GM12878 (cell line): Measurements from ENCODE around the gene UGGT1. TPM values are rescaled to one million over a fixed set of nuclear protein-coding genes. Genes with fewer than 3 reads are reported as not detected.

Experiments
- ATAC-seq: fragments of 200-7000 bp; cut with Tn5 transposase; 3 replicates; pipeline ENCODE4 v1.9.1; 2020; ENCODE audit warnings: mild to moderate bottlenecking, moderate library complexity
- BruUV-seq: library from RNA; stranded (reverse); fragments of 400-500 nt; replicated peaks from 2 replicates; lab custom pipeline; 2021; lab: Mats Ljungman, UMichigan
- CTCF ChIA-PET: fragments of 300-600 bp; sonication (Branson Sonifier 250); formaldehyde crosslinking; extraction: SDS; loops from one replicate; lab custom pipeline; 2021; ENCODE audit warnings: inconsistent platforms; lab: Yijun Ruan, JAX
- POLR2A ChIA-PET: fragments of 350-600 bp; formaldehyde crosslinking; extraction: SDS; loops from one replicate; lab custom pipeline; 2021; ENCODE audit warnings: inconsistent platforms; lab: Charles Lee
- RAD21 ChIA-PET: fragments of 300-600 bp; sonication (Branson Sonifier 250); formaldehyde crosslinking; loops from one replicate; lab custom pipeline; 2023; ENCODE audit warnings: antibody characterized with exemption; ENCODE audit not compliant: unreplicated experiment; lab: Charles Lee
- SMC1A ChIA-PET: fragments of 300-600 bp; sonication (Branson Sonifier 250); formaldehyde crosslinking; loops from one replicate; lab custom pipeline; 2023; ENCODE audit not compliant: unreplicated experiment, uncharacterized antibody; lab: Charles Lee
- DNase-seq: peaks from one replicate; pipeline ENCODE4 v3.0.0-alpha.2; 2011; ENCODE audit warnings: low read depth, low spot score
- FAIRE-seq: peaks from 3 replicates; lab custom pipeline; 2011; peaks lifted over from hg19 to GRCh38; lab: Jason Lieb, UNC
- H2AFZ ChIP-seq: 2 replicates; pipeline ENCODE4 v1.6.0; 2011; ENCODE audit warnings: low read depth, low read length, control low read depth; ENCODE audit not compliant: control insufficient read depth
- H3K27ac ChIP-seq: 2 replicates; pipeline ENCODE4 v1.5.1; 2011; ENCODE audit warnings: control low read depth; ENCODE audit not compliant: control insufficient read depth, insufficient read depth
- H3K27me3 ChIP-seq, 2 experiments: replicated peaks in 1 of 2; 2 replicates each; pipeline versions ENCODE4 v1.6.0 to v1.6.1; 2011; ENCODE audit warnings: low read length in 1 of 2; ENCODE audit not compliant: control insufficient read depth in 2 of 2, insufficient read depth in 2 of 2
- H3K36me3 ChIP-seq, 2 experiments: 2 replicates each; pipeline ENCODE4 v1.5.1; 2011; ENCODE audit warnings: low read length in 1 of 2; ENCODE audit not compliant: control insufficient read depth in 2 of 2, insufficient read depth in 2 of 2
- H3K4me1 ChIP-seq: 2 replicates; pipeline ENCODE4 v1.6.1; 2011; ENCODE audit warnings: mild to moderate bottlenecking, low read length, moderate library complexity, mixed read lengths; ENCODE audit not compliant: control insufficient read depth, insufficient read depth
- H3K4me2 ChIP-seq: 2 replicates; pipeline ENCODE4 v1.6.0; 2011; ENCODE audit warnings: control low read depth; ENCODE audit not compliant: control insufficient read depth, insufficient read depth
- H3K4me3 ChIP-seq: fragments of 200-600 bp; sonication (generic); 2 replicates; pipeline ENCODE4 v1.5.1; 2016
- H3K79me2 ChIP-seq: 2 replicates; pipeline ENCODE4 v1.6.0; 2011; ENCODE audit warnings: low read length; ENCODE audit not compliant: control insufficient read depth, insufficient read depth
- H3K9ac ChIP-seq: 2 replicates; pipeline ENCODE4 v1.8.0; 2011; ENCODE audit warnings: low read length, control low read depth, mixed read lengths; ENCODE audit not compliant: control insufficient read depth, insufficient read depth
- H3K9me3 ChIP-seq: replicated peaks from 3 replicates; pipeline ENCODE4 v1.5.1; 2011; ENCODE audit warnings: mild to moderate bottlenecking, low read length; ENCODE audit not compliant: control insufficient read depth, insufficient read depth
- H4K20me1 ChIP-seq: 2 replicates; pipeline ENCODE4 v1.6.0; 2011; ENCODE audit not compliant: control insufficient read depth, insufficient read depth
- BCLAF1 ChIP-seq: fragments of 450-650 bp; IDR thresholded peaks from 2 replicates; pipeline ENCODE4 v1.6.1; 2017; ENCODE audit warnings: antibody characterized with exemption, mild to moderate bottlenecking, moderate library complexity
- CEBPZ ChIP-seq: fragments of 150-350 bp; IDR thresholded peaks from 2 replicates; pipeline ENCODE4 v1.6.1; 2016; ENCODE audit warnings: low read depth, low read length
- EED ChIP-seq: sonication (generic); IDR thresholded peaks from 2 replicates; pipeline ENCODE4 v1.6.1; 2016; ENCODE audit warnings: antibody characterized with exemption, low read depth
- FOXK2 ChIP-seq: fragments of 450-650 bp; IDR thresholded peaks from 2 replicates; pipeline ENCODE4 v1.6.1; 2017; ENCODE audit warnings: mild to moderate bottlenecking, moderate library complexity
- HCFC1 ChIP-seq: fragments of 150-350 bp; IDR thresholded peaks from 2 replicates; pipeline ENCODE4 v1.6.1; 2014; ENCODE audit warnings: low read length
- IRF3 ChIP-seq: fragments of 450-650 bp; IDR thresholded peaks from 2 replicates; pipeline ENCODE4 v1.6.1; 2014; ENCODE audit warnings: mild to moderate bottlenecking
- JUND ChIP-seq: IDR thresholded peaks from 2 replicates; pipeline ENCODE4 v1.6.1; 2012; ENCODE audit warnings: low read depth, mild to moderate bottlenecking, low read length, improper control_type of control experiment, moderate library complexity
- KLF5 ChIP-seq: fragments of 450-650 bp; IDR thresholded peaks from 2 replicates; pipeline ENCODE4 v1.6.1; 2014; ENCODE audit warnings: mild to moderate bottlenecking; ENCODE audit not compliant: partially characterized antibody
- LARP7 ChIP-seq: fragments of 450-650 bp; IDR thresholded peaks from 2 replicates; pipeline ENCODE4 v1.6.1; 2017; ENCODE audit warnings: mild to moderate bottlenecking
- MEF2A ChIP-seq: IDR thresholded peaks from 2 replicates; pipeline ENCODE4 v1.6.1; 2011; ENCODE audit warnings: low read depth, mild to moderate bottlenecking, low read length, moderate library complexity; ENCODE audit not compliant: insufficient read depth
- MYB ChIP-seq: fragments of 150-350 bp; IDR thresholded peaks from 2 replicates; pipeline ENCODE4 v1.6.1; 2014; ENCODE audit warnings: mild to moderate bottlenecking, low read depth, low read length, borderline replicate concordance
- NBN ChIP-seq: fragments of 450-650 bp; IDR thresholded peaks from 2 replicates; pipeline ENCODE4 v1.6.1; 2016
- RFX5 ChIP-seq: IDR thresholded peaks from 2 replicates; pipeline ENCODE4 v1.6.1; 2011; ENCODE audit warnings: low read depth, low read length, improper control_type of control experiment
- SRF ChIP-seq, 2 experiments: IDR thresholded peaks; 2 replicates each; pipeline ENCODE4 v1.6.1; 2011; ENCODE audit warnings: low read depth in 2 of 2, low read length in 2 of 2, mild to moderate bottlenecking in 1 of 2, moderate library complexity in 1 of 2
- TARDBP ChIP-seq: IDR thresholded peaks from 2 replicates; pipeline ENCODE4 v1.6.1; 2016; ENCODE audit warnings: borderline replicate concordance
- USF2 ChIP-seq: IDR thresholded peaks from 2 replicates; pipeline ENCODE4 v1.6.1; 2011; ENCODE audit warnings: low read depth, low read length, improper control_type of control experiment, borderline replicate concordance
- ZZZ3 ChIP-seq: IDR thresholded peaks from 2 replicates; pipeline ENCODE4 v1.6.1; 2011; ENCODE audit warnings: low read depth; ENCODE audit not compliant: control insufficient read depth, insufficient read length
- WGBS: methylation state at CpG from one replicate; pipeline ENCODE4 v1.1.6; 2016; ENCODE audit warnings: low lambda C conversion rate; ENCODE audit not compliant: insufficient replicate concordance, insufficient coverage; ENCODE audit errors: missing lambda C conversion rate; 5-methylcytosine and 5-hydroxymethylcytosine counted together
- in situ Hi-C: fragments of 300-500 bp; cut with MboI; formaldehyde crosslinking; loops from 9 replicates; pipeline ENCODE4 v1.14.3; 2018; ENCODE audit warnings: mixed read lengths
- intact Hi-C: fragments of 100-400 bp; cut with micrococcal nuclease; formaldehyde crosslinking; loops from one replicate; pipeline ENCODE4 v1.14.2; 2022; ENCODE audit not compliant: unreplicated experiment
- polyA plus RNA-seq, 11 experiments: library from polyadenylated mRNA; depleted of rRNA in 4 of 11; unstranded in 6 of 11; stranded (reverse) in 5 of 11; fragments of >200 nt; fragmentation: Nextera tagmentation in 4 of 11; fragmentation: Illumina TruSeq in 1 of 11; extraction: Ambion mirVana in 4 of 11; extraction: Trizol in 1 of 11; gene quantifications; 1 replicate in 1 of 11; 2 replicates in 10 of 11; pipeline versions ENCODE4 v1.2.1 to v1.2.3, GENCODE V29; 2011 to 2016; ENCODE audit warnings: inconsistent platforms in 2 of 11, missing spikeins in 2 of 11, low read depth in 1 of 11
- total RNA-seq, 4 experiments: library from RNA; depleted of rRNA in 3 of 4; stranded (reverse); fragments of >200 nt in 3 of 4; fragmentation: Illumina TruSeq in 1 of 4; extraction: Trizol in 1 of 4; gene quantifications; 2 replicates each; pipeline versions ENCODE4 v1.2.1 to v1.2.3, GENCODE V29; 2013 to 2021

Gene UGGT1
- total and polyA plus RNA-seq, 10 of the 15 experiments (the other 5 are each of a cell fraction or from before 2014, with no cell fraction given): 4.1 to 49.8 (median 28.5) TPM

- Histone ChIP-seq H3K4me3 (no peak overlapping the region), H2AFZ (no peak overlapping the region), H3K79me2 (no peaks in the 10 kb centered on the region), H4K20me1 (no peaks in the 10 kb centered on the region), H3K27ac (no peak overlapping the region), H3K36me3 (no peaks in the 10 kb centered on the region), H3K9me3 (no peaks in the 10 kb centered on the region), H3K9ac (no peak overlapping the region), H3K27me3 (peaks cover 0 to 3% of the 10 kb centered on the region in 2 experiments; a peak in 1 of 4 replicates), H3K4me1 (no peaks in the 10 kb centered on the region), H3K4me2 (no peak overlapping the region)
- WGBS: 60% methylated on average over 8 of the region's 8 CpGs
- DNase-seq (no peak), ATAC-seq (no peak), FAIRE-seq (no peak)
- no peak for TF ChIP-seq MYB
- TF ChIP-seq MEF2A: no peak
- TF ChIP-seq TARDBP: no peak
- no peak for TF ChIP-seq IRF3
- no peak for TF ChIP-seq RFX5
- no peak for TF ChIP-seq EED
- TF ChIP-seq LARP7: no peak
- TF ChIP-seq HCFC1: no peak
- no peak for TF ChIP-seq NBN
- no peak for TF ChIP-seq CEBPZ
- no peak for TF ChIP-seq USF2
- no peak for TF ChIP-seq ZZZ3
- TF ChIP-seq FOXK2: no peak
- no peak for TF ChIP-seq BCLAF1
- TF ChIP-seq KLF5: no peak
- TF ChIP-seq SRF (IDR thresholded peaks at IDR 0.05; ENCODE audit: low read depth in 2 of 2, low read length in 2 of 2): no peak
- TF ChIP-seq JUND: no peak
- ChIA-PET RAD21 (no interaction called here), SMC1A (interaction anchor here (0.6 kb wide), 1 partner anchor 8 kb away, joined by 3 read pairs; no protein-coding TSS in a partner anchor), CTCF (interaction anchor here (7.0 kb wide), 1 partner anchor 173 kb away, joined by 48 read pairs; no protein-coding TSS in a partner anchor), POLR2A (no interaction called here)
- intact Hi-C loops (no loop called here), in situ Hi-C loops (loop anchor here (5.0 kb wide), 1 partner anchor 169 kb away; no protein-coding TSS in a partner anchor)
- no TSS peak for BruUV-seq
Measured at GRCh38 chr2:128236491-128237035, 145.6 kb downstream of the UGGT1 start.
